Adrenal gland (tissue), 12 donors: ENCODE data around the gene AGBL4. TPM values are rescaled to one million over a fixed set of nuclear protein-coding genes. Genes with fewer than 3 reads are reported as not detected.

Experiments used
- DNase-seq, 7 donors: peaks; one replicate each; pipeline ENCODE4 v3.0.0-alpha.2; 2019 to 2020
- H3K27ac ChIP-seq, 5 donors: fragments of 200-600 bp; sonication (generic) in 4 of 5; 1 replicate in 3 of 5; 2 replicates in 2 of 5; pipeline versions ENCODE4 v1.5.1 to v1.8.0; 2016 to 2020; ENCODE audit warnings: mild to moderate bottlenecking in 1 of 5
- H3K27me3 ChIP-seq: fragments of 200-600 bp; 2 replicates; pipeline ENCODE4 v1.8.0; 2021
- H3K36me3 ChIP-seq, 2 donors: fragments of 200-600 bp; replicated peaks in 1 of 2; 1 replicate in 1 of 2; 2 replicates in 1 of 2; pipeline versions ENCODE4 v1.5.1 to v1.8.0; 2018 to 2022
- H3K4me1 ChIP-seq, 2 donors: fragments of 200-600 bp; replicated peaks in 1 of 2; 1 replicate in 1 of 2; 2 replicates in 1 of 2; pipeline versions ENCODE4 v1.5.1 to v1.8.0; 2018 to 2021
- H3K4me3 ChIP-seq, 4 donors: fragments of 200-600 bp; sonication (generic) in 3 of 4; one replicate each; pipeline ENCODE4 v1.5.1; 2016 to 2018
- H3K9me3 ChIP-seq, 3 donors: fragments of 200-600 bp; sonication (generic) in 1 of 3; replicated peaks in 1 of 3; 1 replicate in 2 of 3; 2 replicates in 1 of 3; pipeline versions ENCODE4 v1.5.1 to v1.8.0; 2016 to 2021
- CTCF ChIP-seq, 6 experiments: fragments of 450-650 bp in 4 of 6; fragments of 200-600 bp in 2 of 6; sonication (generic) in 1 of 6; IDR thresholded peaks; 1 replicate in 5 of 6; 2 replicates in 1 of 6; pipeline versions ENCODE4 v1.5.1 to v1.8.0; 2016 to 2021; ENCODE audit warnings: antibody characterized with exemption in 6 of 6, mild to moderate bottlenecking in 2 of 6, moderate library complexity in 1 of 6
- POLR2A ChIP-seq, 2 donors: fragments of 450-650 bp; IDR thresholded peaks; one replicate each; pipeline ENCODE4 v1.6.1; 2017; ENCODE audit warnings: antibody characterized with exemption in 2 of 2, mild to moderate bottlenecking in 2 of 2, moderate library complexity in 1 of 2
- WGBS, 4 donors: extraction: QIAGEN DNeasy Blood & Tissue Kit in 2 of 4; methylation state at CpG; one replicate each; pipeline versions ENCODE4 v1.1.5 to v1.1.7; 2013 to 2017; 5-methylcytosine and 5-hydroxymethylcytosine counted together
- intact Hi-C, 2 donors: fragments of 100-400 bp; cut with DNase I; formaldehyde crosslinking; loops; one replicate each; pipeline versions ENCODE4 v1.14.1 to v1.15.0; 2022 to 2023
- polyA plus RNA-seq, 3 donors: library from polyadenylated mRNA; stranded (reverse); fragments of 200-250 nt in 2 of 3; fragments of 350-450 nt in 1 of 3; fragmentation: Illumina TruSeq in 1 of 3; extraction: RNeasy Lipid Tissue Mini Kit (QIAGEN cat#74804) in 1 of 3; gene quantifications; one replicate each; pipeline ENCODE4 v1.2.3, GENCODE V29; 2013 to 2014
- total RNA-seq, 9 donors: library from RNA; depleted of rRNA in 4 of 9; stranded (reverse); fragments of >200 nt in 4 of 9; fragments of 120-200 nt in 1 of 9; fragmentation: NEBNext Ultra II Directional in 1 of 9; extraction: Animal tissue kit (Norgen Biotek cat#: 25700) in 1 of 9; gene quantifications; one replicate each; pipeline versions ENCODE4 v1.1.0 to v1.2.4, GENCODE V29; 2013 to 2023
- donor health status: healthy with polysubstance abuse.
- donor health status: Bipolar disorder and iron deficiency.
- donor health status: DM: yes; HTN: yes; CAD: no.
- donor health status: DM: no; HTN: no; CAD: no.
- donor health status: DM: no; HTN: no; CAD: no.
- donor health status: DM: yes; HTN: yes; CAD: no.

Gene AGBL4
- total and polyA plus RNA-seq, 12 donors: 0.10 to 1.9 (median 0.80) TPM; not detected in 2

GRCh38 chr1:49597436-49597835 is 426.3 kb downstream of the AGBL4 start:
- no peak for TF ChIP-seq POLR2A (IDR thresholded peaks at IDR 0.05)
- TF ChIP-seq CTCF (IDR thresholded peaks at IDR 0.05): no peak
- no peaks in the 10 kb centered on the region for H3K27me3 ChIP-seq
- H3K4me1 ChIP-seq: no peaks in the 10 kb centered on the region
- no peak overlapping the region for H3K4me3 ChIP-seq
- intact Hi-C loops: no loop called here
- DNase-seq: no peak
- H3K9me3 ChIP-seq: no peaks in the 10 kb centered on the region
- no peaks in the 10 kb centered on the region for H3K36me3 ChIP-seq
- H3K27ac ChIP-seq: no peak overlapping the region

- no peaks in the 10 kb centered on the region for H3K4me1 ChIP-seq
- 63 to 86% (median 65%) methylated on average over 3 of the region's 3 CpGs for WGBS, 4 donors
These were observed 447.3 kb downstream of the AGBL4 start for GRCh38 chr1:49576327-49576901.

GRCh38 chr1:49556676-49557234 is 467.0 kb downstream of the AGBL4 start:
- intact Hi-C loops: no loop called here
- no peak overlapping the region for H3K27ac ChIP-seq
- H3K27me3 ChIP-seq: no peaks in the 10 kb centered on the region
- H3K4me1 ChIP-seq: no peaks in the 10 kb centered on the region
- no peak for TF ChIP-seq POLR2A (IDR thresholded peaks at IDR 0.05)
- no peak for TF ChIP-seq CTCF (IDR thresholded peaks at IDR 0.05)
- H3K4me3 ChIP-seq: no peak overlapping the region
- 92 to 93% (median 92%) methylated on average over 23 to 30 of the region's 30 CpGs for WGBS, 4 donors
- H3K36me3 ChIP-seq: no peaks in the 10 kb centered on the region
- DNase-seq: no peak
- no peaks in the 10 kb centered on the region for H3K9me3 ChIP-seq

More at GRCh38 chr1:49576327-49576901, 447.3 kb downstream of the AGBL4 start:
- DNase-seq: no peak
- Histone ChIP-seq H3K27me3 (no peaks in the 10 kb centered on the region), H3K36me3 (no peaks in the 10 kb centered on the region), H3K9me3 (peaks cover 0 to 5% (median 0%) of the 10 kb centered on the region in 3 donors), H3K27ac (no peak overlapping the region), H3K4me3 (no peak overlapping the region)
- TF ChIP-seq POLR2A (IDR thresholded peaks at IDR 0.05) (no peak), CTCF (IDR thresholded peaks at IDR 0.05) (no peak)
- intact Hi-C loops: no loop called here

GRCh38 chr1:49552101-49552500 is 471.7 kb downstream of the AGBL4 start:
- TF ChIP-seq POLR2A (IDR thresholded peaks at IDR 0.05) (no peak), CTCF (IDR thresholded peaks at IDR 0.05) (no peak)
- WGBS, 4 donors: 84 to 90% (median 86%) methylated on average over 5 of the region's 5 CpGs
- no peak overlapping the region for H3K4me3 ChIP-seq
- H3K9me3 ChIP-seq: no peaks in the 10 kb centered on the region
- no peak overlapping the region for H3K27ac ChIP-seq
- no peak for DNase-seq
- no peaks in the 10 kb centered on the region for H3K27me3 ChIP-seq
- H3K4me1 ChIP-seq: no peaks in the 10 kb centered on the region
- intact Hi-C loops: no loop called here
- H3K36me3 ChIP-seq: no peaks in the 10 kb centered on the region
